ENCODE results near the gene THSD7B.

THSD7B gene

DNA sequence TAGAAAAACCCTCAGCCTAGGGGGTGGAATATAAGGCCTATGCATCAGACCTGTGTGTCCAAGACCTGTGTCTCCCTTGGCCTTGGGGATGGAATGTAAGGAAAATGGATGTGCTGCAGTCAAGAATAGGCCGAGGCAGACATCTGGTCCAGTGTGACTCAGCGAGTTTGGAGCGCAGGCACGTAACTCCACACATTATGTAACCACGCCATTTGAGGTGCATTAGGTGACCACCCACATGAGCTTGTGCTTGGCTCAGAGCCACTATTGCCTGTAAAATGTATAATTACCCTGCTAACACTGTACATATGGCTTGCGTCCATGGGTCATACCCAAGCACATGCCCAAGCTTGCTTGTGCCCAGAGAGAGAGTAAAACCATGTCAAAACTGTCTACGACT is 618.0 kb downstream of the THSD7B start:
- TF ChIP-seq, protein P1, sequence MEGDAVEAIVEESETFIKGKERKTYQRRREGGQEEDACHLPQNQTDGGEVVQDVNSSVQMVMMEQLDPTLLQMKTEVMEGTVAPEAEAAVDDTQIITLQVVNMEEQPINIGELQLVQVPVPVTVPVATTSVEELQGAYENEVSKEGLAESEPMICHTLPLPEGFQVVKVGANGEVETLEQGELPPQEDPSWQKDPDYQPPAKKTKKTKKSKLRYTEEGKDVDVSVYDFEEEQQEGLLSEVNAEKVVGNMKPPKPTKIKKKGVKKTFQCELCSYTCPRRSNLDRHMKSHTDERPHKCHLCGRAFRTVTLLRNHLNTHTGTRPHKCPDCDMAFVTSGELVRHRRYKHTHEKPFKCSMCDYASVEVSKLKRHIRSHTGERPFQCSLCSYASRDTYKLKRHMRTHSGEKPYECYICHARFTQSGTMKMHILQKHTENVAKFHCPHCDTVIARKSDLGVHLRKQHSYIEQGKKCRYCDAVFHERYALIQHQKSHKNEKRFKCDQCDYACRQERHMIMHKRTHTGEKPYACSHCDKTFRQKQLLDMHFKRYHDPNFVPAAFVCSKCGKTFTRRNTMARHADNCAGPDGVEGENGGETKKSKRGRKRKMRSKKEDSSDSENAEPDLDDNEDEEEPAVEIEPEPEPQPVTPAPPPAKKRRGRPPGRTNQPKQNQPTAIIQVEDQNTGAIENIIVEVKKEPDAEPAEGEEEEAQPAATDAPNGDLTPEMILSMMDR (IDR thresholded peaks at IDR 0.05) = no peak

DNA sequence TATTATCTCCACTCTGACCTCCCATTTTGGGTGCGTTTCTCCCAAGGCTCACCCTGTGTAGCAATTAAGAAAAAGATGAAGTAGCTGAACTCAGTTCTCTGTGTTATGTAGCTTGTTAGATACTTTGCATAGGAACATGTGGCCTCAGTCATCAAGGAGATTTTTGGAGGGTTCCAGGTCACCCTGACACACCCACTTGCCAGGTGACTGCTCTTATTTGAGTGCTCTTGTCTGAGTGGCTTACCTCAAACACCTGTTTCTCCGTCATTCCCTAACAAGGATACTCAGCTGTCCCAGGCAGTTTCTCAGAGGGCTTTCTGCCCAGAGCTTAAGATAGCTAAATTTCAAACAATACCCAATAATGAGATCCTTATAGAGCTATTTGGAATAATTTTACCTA is 621.7 kb downstream of the THSD7B start:
- TF ChIP-seq, protein P1 (IDR thresholded peaks at IDR 0.05) = no peak

DNA sequence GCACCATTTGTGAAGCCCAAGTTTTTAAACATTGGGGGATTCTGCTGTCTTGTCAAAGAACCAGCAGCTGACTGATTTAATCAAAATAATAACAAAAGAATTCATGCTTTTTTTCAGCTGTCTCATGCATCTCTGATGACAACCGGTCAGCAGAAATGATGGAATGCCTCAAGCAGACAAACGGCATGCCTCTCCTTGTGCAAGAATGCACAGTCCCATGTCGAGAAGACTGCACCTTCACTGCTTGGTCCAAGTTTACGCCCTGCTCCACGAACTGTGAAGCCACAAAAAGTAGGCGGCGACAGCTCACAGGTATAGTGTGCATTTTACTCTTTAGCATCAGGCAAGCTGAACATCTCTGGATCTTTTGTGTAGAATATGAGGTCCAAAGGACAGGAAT is 640.2 kb downstream of the THSD7B start:
- TF ChIP-seq, protein P1 (IDR thresholded peaks at IDR 0.05) = no peak

DNA sequence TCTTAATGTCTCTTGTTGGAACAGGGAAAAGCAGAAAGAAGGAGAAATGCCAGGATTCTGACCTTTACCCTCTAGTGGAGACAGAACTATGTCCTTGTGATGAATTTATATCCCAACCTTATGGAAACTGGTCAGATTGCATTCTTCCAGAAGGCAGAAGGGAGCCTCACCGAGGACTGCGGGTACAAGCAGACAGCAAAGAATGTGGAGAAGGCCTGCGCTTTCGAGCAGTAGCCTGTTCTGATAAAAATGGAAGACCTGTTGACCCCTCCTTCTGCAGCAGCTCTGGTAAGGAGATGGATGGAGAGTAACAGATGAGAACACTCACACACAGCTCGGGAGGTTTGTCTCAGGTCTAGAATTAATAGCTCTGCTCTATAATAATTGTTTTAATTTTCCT is 646.2 kb downstream of the THSD7B start:
- TF ChIP-seq, protein P1 (IDR thresholded peaks at IDR 0.05) = no peak

DNA sequence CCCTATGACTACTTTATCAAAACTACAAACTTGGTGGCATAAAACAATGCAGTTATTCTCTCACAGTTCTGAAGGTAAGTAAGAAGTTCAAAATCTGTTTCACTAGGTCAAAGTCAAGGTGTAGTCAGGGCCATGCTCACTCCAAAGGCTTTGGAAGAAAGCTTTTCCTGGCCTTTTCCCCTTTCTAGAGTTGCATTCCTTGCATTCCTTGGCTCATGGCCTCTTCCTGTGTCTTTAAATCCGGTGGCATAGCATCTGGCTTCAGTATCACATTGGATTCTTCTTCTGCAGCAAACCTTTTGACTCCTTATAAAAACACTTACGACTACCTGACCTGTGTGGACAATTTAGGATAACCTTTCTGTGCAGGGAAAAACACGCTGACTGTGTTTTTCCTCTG is 655.4 kb downstream of the THSD7B start:
- TF ChIP-seq, protein P1 (IDR thresholded peaks at IDR 0.05) = no peak

DNA sequence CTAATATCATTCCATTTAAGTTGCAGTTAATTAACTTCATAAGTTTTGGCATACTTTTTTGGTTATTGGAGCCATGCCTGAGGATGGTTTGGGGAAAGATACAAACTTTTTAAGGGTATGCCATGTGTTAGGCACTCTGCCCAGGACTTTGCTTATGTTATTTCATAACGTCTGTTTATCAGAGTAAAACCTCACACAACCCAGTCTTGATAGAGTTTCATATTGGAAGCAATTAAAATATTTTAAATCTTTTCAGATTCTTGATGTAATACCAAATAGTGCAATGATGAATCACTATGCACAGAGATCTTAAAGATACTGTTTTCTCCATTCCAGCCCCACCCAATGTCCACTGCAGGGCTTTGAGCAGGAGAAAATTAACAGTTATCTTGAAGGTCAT is 669.8 kb downstream of the THSD7B start:
- TF ChIP-seq, protein P1 (IDR thresholded peaks at IDR 0.05) = no peak

DNA sequence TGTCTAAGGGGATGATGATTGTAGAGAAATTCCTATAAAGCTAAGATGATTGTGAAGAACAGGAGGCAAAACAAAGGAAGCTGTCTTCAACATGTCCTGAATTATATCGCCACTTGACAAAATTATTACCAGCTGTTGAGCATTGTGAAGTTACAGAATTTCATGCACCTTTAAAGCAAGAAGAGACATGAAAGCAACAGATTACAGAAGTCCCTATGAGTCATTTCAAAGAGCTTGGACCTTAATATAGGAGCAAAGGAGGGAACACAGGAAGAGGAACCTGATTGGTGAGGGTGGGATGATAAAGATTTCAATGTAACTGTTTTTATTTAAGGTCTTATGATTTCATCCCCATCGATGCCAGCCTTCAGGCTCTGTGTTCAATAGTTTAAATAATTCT is 672.0 kb downstream of the THSD7B start:
- TF ChIP-seq, protein P1 (IDR thresholded peaks at IDR 0.05) = no peak

DNA sequence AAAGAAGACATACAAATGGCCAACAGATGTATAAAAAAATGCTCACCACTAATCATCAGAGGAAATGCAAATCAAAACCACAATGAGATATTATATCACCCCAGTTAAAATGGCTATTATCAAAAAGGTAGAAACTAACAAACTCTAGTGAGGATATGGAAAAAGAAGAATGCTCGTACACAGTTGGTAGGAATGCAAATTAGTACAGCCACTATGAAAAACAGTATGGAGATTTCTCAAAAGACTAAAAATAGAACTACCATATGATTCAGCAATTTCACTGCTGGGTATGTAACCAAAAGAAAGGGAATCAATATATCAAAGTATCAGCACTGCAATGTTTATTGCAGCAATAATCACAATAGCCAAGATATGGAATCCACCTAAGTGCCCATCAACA is 679.6 kb downstream of the THSD7B start:
- TF ChIP-seq, protein P1 (IDR thresholded peaks at IDR 0.05) = no peak
